HK-2 (cell line): Measurements from ENCODE around the gene ZNRF4.

Experiments
- DNase-seq: peaks from one replicate; pipeline ENCODE4 v3.0.0-alpha.2; 2018; ENCODE audit not compliant: unreplicated experiment

Gene ZNRF4

DNA sequence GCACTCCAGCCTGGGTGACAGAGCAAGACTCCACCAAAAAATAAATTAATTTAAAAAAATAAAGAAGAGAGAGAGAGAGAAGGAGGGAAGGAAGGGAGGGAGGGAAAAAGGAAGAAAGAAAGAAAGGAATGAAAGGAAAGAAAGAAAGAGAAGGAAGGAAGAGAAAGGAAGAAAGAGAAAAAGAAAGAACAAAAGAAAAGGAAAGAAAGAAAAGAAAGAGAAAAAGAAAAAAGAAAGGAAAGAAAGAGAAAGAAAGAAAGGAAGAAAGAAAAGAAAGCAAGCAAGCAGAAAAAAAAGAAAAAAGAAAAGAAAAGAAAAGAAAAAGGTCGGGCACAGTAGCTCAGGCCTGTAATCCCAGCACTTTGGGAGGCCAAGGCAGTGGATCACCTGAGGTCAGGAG, 14.9 kb upstream of the ZNRF4 start:
- no peak for DNase-seq

DNA sequence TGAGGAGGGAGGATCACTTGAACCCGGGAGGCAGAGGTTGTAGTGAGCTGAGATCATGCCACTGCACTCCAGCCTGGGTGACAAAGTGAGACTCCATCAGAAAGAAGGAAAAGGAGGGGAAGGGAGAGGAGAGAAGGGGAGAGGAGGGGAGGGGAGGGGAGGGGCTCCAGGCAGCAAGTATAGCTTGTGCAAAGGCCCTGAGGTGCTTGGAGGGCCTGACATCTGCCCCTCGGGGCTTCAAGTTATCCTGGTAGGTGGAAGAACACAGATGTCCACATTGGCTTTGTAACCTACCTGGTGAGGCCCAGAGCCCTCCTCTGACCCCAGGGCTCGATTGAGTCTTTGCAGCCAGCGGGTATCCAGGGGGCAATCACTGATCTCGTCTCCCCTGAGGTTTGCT, 11.5 kb upstream of the ZNRF4 start:
- no peak for DNase-seq

DNA sequence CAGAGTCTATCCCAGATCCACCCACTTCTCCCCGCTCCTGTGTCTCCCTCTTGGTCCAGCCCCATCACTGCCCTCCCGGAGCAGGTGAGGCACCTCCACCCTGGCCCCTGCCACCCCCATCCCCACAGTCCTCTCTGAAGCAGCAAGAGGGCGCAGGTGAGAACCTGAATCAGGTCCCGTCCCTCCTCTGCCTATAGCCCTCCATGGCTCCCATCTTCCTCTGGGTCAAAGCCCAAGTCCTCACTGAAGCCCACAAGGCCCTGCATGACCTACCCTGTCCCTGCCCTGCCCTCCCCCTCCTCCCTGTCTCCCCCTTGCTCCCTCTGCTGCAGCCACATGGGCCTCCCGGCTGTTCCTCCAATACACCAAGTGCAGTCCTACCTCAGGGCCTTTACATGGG, 10.8 kb upstream of the ZNRF4 start:
- DNase-seq: no peak

DNA sequence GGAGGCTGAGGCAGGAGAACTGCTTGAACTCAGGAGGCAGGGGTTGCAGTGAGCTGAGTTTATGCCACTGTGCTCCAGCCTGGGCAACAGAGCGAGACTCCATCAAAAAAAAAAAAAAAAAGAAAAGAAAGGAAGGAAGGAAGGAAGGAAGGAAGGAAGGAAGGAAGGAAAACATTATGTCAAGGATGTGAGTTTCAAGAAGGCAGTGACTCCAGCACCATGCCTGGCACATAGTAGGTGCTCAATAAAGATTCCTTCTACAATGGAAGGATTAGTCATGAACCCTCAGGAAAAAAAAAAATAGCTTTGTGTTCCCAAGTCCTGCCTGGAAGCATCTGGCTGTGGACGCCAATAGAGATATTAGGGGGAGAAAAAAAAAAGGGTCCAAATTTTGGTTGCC, 10.1 kb upstream of the ZNRF4 start:
- DNase-seq: no peak

DNA sequence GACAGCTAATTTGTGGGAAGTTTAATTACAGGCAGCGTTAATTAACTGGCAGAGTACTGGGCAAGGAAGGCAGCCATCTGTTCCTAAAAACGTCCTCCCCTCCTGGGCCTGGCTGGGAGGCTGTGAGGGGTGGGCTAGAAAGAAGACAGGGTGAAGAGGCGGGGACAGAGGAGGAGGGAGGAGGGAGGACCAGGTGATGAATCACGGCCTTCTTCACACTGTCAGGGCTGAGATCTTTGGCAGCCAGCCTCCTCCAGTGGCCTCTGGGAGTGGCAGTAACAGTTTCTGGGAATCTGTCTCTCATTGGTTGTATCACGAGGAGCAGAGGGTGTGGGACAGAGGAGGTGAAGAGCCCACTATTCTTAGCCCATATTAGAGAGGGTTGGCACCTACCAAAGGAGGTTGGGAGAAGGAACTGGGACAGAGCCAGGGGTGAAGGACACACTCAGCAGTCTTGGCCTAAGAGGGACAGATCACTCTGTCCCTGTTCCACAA, 9.6 kb upstream of the ZNRF4 start:
- peak; percentile 34 for DNase-seq

DNA sequence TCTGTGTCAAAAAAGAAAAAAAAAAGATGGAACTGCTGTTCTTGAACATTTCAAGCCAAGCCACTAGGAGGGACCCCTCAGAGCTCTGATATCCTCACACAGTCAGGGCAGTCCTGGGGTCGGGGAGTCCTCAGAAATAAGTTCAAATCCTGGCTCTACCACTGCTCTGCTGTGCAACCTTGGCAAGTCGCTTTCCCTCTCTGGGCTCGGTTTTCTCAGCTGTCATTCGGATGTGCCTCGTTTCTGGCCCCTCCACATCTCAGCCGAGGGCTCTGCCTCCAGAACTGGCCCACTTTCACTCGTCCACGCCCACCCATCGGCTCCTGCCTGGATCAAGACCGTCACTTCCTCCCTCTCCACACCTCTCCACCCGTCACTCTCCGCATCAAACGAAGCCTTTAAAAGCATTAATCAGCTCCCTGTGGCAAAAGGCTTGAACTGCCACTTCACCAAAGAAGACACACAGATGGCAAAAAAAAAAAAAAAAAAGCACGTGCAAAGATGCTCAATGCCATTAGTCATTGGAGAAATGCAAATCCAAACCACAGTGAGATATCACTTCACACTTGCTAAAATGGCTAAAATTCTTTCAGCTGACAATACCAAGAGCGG, 7.4 kb upstream of the ZNRF4 start:
- no peak for DNase-seq

DNA sequence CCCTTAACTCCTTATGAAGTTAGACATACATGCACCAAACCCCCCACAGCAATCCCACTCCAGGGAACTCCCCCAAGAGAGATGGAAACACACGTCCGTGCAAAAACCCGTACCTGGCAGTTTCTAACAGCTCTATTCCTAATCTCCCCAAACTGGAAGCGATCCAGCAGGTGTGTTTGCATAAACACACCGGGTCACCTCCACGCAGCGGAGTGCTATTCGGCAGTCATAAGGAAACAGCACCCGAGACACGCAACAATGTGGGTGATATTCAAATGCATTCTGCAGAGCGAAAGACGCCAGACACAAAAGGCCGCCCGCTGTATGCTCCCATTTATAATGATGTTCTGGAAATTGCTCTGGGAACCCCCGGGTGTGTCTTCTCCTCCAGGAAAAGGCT, 6.8 kb upstream of the ZNRF4 start:
- no peak for DNase-seq

DNA sequence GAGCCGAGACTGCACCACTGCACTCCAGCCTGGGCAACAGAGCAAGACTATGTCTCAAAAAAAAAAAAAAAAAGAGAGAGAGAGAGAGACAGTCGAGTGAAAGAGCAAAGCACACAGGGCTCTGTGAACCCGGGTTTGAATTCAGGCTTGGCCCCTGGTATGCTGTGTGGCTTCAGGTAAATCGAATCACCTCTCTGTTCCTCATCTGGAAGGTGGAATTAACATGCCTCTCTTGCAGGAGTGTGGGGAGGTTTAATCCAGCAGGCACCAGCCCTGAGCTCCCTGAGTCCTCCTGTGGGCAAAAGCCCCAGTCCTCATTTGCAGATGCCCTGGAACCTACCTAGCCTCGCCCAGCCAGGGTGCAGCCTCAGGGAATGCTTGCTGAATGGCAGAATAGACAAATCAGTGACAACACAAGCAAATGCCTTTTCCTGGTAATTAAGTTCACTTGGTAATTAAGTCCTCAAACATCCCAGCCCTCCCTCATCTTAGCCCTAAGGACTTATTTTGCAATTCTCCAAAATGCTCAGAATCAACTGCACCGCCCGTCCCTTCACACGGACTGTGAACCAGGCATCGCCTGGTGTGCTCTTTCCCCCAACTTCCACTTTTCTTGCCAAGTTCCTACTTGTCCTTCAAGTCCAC, 4.6 kb upstream of the ZNRF4 start:
- DNase-seq: no peak

DNA sequence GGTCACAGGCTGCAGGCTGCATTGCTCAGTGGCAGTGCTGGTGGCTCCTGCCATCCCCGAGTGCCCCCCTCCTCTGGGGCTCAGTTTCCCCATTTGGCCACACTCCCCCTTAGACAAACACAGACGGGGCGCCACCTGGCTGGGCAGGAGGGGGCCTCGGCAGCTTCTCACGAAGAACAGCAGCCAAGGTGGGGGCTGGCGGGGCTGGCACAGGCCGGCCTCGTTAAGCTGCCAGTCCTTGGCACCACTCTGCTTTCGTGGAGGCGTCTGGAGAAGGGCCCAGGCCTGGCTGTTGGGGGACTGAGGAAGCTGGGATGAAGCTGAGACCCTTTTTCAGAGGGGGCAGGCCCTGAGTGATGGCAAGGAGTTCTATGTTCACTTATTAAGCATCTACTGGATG, 3.7 kb upstream of the ZNRF4 start:
- no peak for DNase-seq

DNA sequence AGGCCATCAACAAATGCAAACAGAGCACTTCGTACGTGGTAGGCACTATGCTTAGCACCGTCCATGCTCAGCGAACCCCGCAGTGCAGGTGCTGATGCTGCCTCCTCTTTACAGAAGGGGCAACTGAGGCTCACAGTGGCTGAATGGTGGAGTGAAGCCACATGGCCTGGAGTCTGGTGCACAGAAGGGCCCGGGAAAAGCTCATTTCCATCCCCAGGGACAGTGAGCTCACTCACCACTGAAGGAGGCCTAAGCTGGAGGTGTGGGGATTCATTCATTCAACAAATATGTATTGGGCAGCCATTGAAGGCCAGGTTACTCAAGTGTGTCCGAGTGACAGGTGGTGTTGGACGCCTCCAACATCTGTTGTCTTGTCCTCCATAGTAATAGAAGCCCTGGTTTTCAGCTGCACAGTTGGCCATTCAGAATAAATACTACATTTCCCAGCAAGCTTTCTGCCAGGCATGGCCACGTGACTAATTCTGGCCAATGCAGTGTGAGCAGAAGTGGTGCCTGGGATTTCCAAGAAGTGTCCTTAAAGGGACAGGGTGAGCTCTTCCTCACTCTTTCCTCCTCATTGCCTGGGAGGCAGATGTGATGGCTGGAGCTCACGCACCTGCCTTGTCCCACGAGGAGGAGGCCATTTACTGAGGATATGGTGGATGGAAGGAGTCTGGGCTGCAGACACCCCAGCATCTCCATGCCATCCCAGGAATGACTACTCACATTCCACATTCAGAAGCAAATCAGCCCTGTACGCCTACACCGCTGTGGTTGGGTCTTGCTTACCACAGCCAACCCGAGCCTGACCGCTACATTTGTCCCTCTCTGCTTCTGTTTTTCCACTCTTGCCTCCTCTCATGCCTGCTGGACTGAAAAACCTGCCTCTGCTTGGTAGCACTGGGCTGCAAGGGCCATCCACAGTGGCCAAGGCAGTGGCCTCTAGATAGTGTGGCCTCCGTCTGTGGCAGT, 2.3 kb upstream of the ZNRF4 start:
- no peak for DNase-seq

DNA sequence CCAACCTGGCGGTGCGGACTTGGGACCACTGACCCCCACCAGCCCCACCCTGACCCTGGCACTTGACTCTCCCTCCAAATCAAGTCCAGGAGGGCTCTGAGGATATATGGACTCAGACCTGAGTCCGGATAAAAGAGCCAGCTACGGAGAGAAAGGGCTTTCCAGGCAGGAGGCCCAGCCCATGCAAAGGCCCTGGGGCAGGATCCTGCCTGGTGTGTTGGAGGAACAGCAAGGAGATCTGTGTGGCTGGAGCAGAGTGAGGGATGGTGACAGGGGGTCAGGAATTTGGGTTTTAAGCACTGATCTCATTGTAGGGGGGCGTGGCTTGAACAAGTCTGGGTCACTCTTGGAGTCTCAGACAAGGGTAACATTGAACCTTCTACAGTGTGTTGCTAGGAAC, 474 bp upstream of the ZNRF4 start:
- no peak for DNase-seq

DNA sequence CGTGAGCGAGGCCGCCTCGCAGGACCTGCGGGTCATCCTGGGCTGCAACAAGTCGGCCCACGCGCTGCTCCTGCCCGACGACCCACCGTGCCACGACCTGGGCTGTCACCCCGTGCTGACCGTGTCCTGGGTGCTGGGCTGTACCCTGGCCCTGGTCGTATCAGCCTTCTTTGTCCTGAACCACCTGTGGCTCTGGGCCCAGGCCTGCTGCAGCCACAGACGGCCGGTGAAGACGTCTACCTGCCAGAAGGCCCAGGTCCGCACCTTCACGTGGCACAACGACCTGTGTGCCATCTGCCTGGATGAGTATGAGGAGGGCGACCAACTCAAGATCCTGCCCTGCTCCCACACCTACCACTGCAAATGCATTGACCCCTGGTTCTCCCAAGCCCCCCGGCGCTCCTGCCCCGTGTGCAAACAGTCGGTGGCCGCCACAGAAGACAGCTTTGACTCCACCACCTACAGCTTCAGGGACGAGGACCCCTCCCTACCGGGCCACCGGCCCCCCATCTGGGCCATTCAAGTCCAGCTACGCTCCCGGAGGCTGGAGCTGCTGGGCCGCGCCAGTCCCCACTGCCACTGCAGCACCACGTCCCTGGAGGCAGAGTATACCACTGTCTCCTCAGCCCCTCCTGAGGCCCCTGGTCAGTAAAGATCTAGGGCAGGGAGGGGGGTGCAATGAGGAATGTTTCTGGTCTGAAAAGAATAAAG, 1.1 kb downstream of the ZNRF4 start:
- DNase-seq: no peak

DNA sequence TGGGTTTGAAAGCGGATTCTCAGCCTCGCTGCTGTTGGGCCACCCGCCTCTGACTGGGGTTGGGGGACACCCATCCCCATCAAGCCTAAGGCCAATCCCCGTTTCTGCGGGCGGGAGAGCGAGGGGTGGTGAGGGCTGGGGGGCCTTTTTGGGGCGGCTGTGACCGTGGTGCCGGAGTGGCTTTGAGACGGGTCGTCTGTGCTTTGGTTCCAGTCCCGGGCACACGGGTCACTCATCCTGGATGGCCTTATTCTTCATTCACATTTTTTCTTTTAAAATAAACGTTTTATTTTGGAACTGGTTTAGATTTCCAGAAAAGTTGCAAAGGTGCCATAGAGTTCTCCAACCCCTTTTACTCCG, 1.6 kb downstream of the ZNRF4 start:
- DNase-seq: no peak

DNA sequence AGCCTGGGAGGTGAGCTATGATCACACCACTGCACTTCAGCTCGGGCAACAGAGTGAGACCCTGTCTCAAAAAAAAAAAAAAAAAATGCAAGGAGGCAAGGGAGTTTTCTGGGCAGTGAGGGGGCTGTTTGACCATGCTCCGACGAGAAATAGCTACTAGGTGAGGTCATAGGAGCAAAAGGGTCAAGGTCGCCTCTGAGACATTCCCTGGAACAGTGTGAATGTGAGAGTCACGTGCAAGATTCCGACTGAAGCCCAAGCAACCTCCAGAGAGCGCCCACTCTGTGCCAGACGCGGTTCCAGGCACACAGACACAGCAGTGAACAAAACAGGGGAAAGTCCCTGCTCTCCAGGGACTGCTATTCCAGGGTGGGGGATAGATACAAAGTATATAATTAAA, 2.5 kb downstream of the ZNRF4 start:
- no peak for DNase-seq

DNA sequence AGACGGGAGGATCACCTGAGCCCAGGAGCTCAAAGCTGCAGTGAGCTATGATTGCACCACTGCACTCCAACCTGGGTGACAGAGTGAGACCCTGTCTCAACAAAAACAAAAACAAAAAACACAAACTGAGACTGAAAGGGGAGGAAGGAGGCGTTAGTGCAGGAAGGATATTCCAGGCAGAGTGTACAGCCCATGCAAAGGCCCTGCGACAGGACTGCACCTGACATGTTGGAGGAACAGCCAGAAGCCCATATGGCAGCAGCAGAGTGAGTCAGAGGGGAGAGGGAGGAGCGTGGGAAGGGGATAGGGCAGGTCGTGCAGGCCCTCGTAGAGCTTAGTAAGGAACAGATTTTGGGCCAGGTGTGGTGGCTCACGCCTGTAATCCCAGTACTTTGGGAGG, 3.2 kb downstream of the ZNRF4 start:
- no peak for DNase-seq

DNA sequence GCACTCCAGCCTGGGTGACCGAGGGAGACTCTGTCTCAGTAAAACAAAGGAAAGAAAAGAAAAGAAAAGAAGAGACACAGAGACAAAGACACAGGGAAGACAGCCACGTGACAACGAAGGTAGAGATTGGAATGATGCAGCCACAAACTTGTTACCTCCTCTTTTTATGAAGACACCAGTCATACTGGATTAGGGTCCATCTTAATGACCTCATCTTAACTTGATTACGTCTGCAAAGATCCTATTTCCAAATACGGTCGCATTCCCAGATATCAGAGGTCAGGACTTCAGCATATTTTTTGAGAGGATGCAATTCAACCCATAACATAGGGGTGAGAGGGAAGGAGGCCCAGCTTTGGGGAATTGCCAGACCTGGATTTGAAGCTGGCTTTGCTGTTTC, 4.1 kb downstream of the ZNRF4 start:
- no peak for DNase-seq

DNA sequence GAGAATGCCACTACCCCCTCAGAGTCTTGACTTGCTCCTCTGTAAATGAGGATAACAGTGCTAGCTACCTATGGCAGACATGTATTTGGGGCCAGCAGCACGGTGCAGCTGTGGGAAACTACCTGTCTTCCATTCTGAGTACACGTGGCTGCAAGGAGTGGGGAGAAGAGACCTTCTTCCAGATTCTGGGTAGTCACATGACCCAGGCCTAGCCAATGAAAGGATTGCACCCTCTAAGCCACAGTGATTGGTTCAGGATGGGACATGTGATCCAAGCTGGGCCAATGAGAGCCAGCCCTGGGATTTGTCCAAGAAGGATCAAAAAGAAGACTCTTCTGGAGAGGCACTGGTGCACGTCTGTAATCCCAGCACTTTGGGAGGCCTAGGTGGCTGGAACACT, 5.5 kb downstream of the ZNRF4 start:
- DNase-seq: no peak

DNA sequence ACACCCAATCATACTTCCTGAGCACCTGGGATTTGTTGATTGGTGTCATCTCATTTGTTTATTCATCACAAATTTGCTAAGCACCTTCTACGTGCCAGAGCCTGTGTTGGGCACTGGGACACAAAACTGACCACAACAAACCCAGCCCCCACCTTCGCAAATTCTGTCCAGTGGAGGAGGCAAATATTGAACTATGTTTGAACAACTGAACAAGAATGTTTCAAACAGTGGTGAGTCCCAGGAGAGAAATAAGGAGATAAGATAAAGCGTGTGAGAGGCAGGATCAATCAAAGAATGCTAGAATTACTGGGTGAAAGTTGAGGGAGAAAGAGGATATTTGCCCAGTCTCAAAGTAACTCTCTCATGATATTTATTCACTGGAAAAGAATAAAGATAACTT, 8.7 kb downstream of the ZNRF4 start:
- DNase-seq: no peak

DNA sequence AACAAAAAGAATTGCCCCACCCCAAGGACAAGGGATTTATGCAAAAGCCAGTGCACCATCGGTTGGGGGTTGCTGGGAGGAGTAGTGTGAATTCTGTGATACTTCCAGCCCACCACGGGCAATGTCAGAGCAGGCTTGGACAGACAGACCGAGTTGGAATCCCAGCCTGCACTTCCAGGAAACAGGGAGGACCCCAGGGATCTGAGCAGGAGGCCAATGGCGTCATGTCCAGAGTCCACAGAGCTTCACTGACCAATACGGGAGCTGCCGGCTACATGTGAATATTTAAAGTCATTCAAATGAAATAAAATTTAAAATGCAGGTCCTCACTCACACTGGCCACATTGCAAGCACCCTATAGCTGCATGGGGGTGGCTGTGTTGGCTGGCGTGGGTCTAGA, 10.9 kb downstream of the ZNRF4 start:
- DNase-seq: no peak

DNA sequence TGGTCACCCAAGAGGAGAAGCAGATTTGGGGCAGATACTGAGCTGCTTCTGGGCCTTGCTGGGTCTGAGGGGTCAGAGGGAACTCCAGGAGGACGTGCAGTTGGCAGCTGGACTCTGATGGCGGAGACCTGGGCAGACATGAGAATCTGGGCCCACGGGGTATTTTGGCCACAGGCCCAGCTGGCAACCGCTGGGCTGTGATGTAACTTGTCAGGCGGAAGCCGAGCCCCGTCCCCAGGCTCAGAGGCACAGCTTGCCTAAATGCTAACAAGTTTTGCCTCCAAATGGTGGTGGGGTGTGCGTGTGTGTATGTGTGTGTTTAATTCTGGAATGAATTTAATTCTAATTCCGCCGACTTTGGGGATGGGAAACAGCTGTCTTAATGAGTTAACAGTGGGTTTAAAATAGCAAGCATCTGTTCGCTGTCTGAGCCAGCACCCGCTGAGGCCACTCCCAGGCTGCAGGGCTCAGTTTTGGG, 11.6 kb downstream of the ZNRF4 start:
- DNase-seq: no peak

DNA sequence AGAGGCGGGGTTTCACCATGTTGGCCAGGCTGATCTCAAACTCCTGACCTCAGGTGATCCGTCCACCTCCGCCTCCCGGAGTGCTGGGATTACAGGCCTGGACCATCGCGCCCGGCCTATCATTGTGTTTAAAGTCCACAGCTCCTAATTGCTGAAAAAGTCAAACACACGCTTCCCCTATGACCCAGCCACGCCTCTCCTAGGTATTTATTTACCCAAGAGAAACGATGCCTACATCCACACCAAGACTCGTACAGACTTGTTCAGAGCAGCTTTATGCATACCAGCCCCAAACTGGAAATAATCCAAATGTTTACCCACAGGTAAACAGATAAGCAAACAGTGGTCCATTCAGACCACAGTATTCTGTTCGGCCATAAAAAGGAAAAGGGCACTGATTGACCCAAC, 15.1 kb downstream of the ZNRF4 start:
- DNase-seq: no peak

DNA sequence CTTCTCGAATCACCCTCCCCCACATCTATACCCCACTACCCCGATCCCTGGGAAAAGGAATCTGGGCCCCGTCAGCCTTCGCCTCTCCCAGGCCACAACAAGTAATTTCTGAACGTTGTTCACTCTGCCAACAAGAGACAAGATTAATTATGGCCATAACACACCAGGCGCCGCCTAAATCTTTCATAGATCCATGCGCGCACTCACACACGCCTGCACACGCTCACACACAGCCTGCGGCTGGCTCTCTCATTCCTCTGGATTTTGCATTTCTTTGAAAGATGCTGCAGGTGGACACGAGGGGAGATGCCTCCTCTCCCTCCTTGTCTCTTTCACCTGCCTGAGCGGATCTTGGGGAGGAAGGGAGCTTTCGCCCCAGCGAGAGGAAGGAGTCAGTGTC, 17.1 kb downstream of the ZNRF4 start:
- no peak for DNase-seq
